SJSA1 (cell line): ENCODE measurements around the gene PCBP4. TPM values are rescaled to one million over a fixed set of nuclear protein-coding genes. Genes with fewer than 3 reads are reported as not detected.

Experiments used
- DNase-seq, 2 experiments: peaks; one replicate each; pipeline ENCODE4 v3.0.0-alpha.2; 2015 to 2020; ENCODE audit warnings: low spot score in 2 of 2, low read depth in 1 of 2
- H3K27ac ChIP-seq: fragments of 250-450 bp; sonication (Bioruptor Pico); 2 replicates; pipeline ENCODE4 v1.5.1; 2020; ENCODE audit warnings: mild to moderate bottlenecking, moderate library complexity
- H3K27me3 ChIP-seq: fragments of 250-450 bp; sonication (Bioruptor Pico); replicated peaks from 2 replicates; pipeline ENCODE4 v1.5.1; 2020; ENCODE audit warnings: mild to moderate bottlenecking, moderate library complexity
- H3K36me3 ChIP-seq: fragments of 250-450 bp; sonication (Bioruptor Pico); 2 replicates; pipeline ENCODE4 v1.5.1; 2020; ENCODE audit warnings: mild to moderate bottlenecking
- H3K4me1 ChIP-seq: fragments of 250-450 bp; sonication (Bioruptor Pico); replicated peaks from 2 replicates; pipeline ENCODE4 v1.6.1; 2021; ENCODE audit warnings: mild to moderate bottlenecking
- H3K4me3 ChIP-seq: fragments of 250-450 bp; sonication (Bioruptor Pico); 2 replicates; pipeline ENCODE4 v1.5.1; 2020; ENCODE audit warnings: mild to moderate bottlenecking
- H3K9me3 ChIP-seq: fragments of 250-450 bp; sonication (Bioruptor Pico); replicated peaks from 2 replicates; pipeline ENCODE4 v1.5.1; 2020; ENCODE audit warnings: mild to moderate bottlenecking
- total RNA-seq: library from RNA; depleted of rRNA; stranded (reverse); fragments of >200 nt; shearing (Covaris generic); gene quantifications from 2 replicates; pipeline ENCODE4 v1.2.3, GENCODE V29; 2014

Gene PCBP4
- total RNA-seq, 1 experiment from 2014 or later, result 138 TPM

- Histone ChIP-seq H3K27me3 (no peaks in the 10 kb centered on the region), H3K27ac (no peak overlapping the region), H3K4me3 (no peak overlapping the region), H3K4me1 (peaks cover 9% of the 10 kb centered on the region), H3K9me3 (no peaks in the 10 kb centered on the region), H3K36me3 (no peaks in the 10 kb centered on the region)
- no peak for DNase-seq
Measured at GRCh38 chr3:51949121-51949520, 18.1 kb downstream of the PCBP4 start.

DNA sequence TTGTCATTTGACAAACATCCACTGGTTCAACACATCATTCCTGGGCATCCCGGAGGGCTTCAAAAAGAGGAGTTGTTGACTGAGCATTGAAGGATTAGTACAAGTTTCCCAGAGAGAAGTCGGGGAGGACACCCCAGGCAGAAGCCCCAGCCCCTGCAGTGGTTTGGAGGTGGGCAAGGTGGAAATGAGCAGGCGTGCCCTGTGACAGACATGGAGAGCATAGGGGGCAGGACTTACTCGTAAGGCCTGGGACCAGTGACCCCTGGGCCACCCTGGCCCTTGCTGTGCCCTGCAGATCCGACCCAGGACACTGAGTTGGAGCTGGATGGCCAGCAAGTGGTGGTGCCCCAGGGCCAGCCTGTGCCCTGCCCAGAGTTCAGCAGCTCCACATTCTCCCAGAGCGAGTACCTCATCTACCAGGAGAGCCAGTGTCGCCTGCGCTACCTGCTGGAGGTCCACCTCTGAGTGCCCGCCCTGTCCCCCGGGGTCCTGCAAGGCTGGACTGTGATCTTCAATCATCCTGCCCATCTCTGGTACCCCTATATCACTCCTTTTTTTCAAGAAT, 19.2 kb downstream of the PCBP4 start:
- Histone ChIP-seq H3K27me3 (no peaks in the 10 kb centered on the region), H3K27ac (no peak overlapping the region), H3K4me3 (no peak overlapping the region), H3K4me1 (peaks cover 5% of the 10 kb centered on the region), H3K36me3 (no peaks in the 10 kb centered on the region), H3K9me3 (no peaks in the 10 kb centered on the region)
- no peak for DNase-seq

- no peaks in the 10 kb centered on the region for H3K27me3 ChIP-seq
- no peak overlapping the region for H3K27ac ChIP-seq
- DNase-seq, result no peak
- peaks cover 12% of the 10 kb centered on the region for H3K4me1 ChIP-seq
- H3K9me3 ChIP-seq, result no peaks in the 10 kb centered on the region
- H3K36me3 ChIP-seq, result no peaks in the 10 kb centered on the region
- H3K4me3 ChIP-seq, result no peak overlapping the region
Measured at GRCh38 chr3:51947215-51947900, 19.9 kb downstream of the PCBP4 start.

GRCh38 chr3:51946796-51947195, 20.5 kb downstream of the PCBP4 start:
- Histone ChIP-seq H3K4me3 (no peak overlapping the region), H3K4me1 (peaks cover 15% of the 10 kb centered on the region), H3K27ac (no peak overlapping the region), H3K36me3 (no peaks in the 10 kb centered on the region), H3K9me3 (no peaks in the 10 kb centered on the region), H3K27me3 (no peaks in the 10 kb centered on the region)
- DNase-seq, result no peak

- Histone ChIP-seq H3K27ac (no peak overlapping the region), H3K4me1 (peaks cover 15% of the 10 kb centered on the region), H3K36me3 (no peaks in the 10 kb centered on the region), H3K9me3 (no peaks in the 10 kb centered on the region), H3K4me3 (no peak overlapping the region), H3K27me3 (no peaks in the 10 kb centered on the region)
- DNase-seq, result no peak
Measured at GRCh38 chr3:51945926-51946705, 21.1 kb downstream of the PCBP4 start.

DNA sequence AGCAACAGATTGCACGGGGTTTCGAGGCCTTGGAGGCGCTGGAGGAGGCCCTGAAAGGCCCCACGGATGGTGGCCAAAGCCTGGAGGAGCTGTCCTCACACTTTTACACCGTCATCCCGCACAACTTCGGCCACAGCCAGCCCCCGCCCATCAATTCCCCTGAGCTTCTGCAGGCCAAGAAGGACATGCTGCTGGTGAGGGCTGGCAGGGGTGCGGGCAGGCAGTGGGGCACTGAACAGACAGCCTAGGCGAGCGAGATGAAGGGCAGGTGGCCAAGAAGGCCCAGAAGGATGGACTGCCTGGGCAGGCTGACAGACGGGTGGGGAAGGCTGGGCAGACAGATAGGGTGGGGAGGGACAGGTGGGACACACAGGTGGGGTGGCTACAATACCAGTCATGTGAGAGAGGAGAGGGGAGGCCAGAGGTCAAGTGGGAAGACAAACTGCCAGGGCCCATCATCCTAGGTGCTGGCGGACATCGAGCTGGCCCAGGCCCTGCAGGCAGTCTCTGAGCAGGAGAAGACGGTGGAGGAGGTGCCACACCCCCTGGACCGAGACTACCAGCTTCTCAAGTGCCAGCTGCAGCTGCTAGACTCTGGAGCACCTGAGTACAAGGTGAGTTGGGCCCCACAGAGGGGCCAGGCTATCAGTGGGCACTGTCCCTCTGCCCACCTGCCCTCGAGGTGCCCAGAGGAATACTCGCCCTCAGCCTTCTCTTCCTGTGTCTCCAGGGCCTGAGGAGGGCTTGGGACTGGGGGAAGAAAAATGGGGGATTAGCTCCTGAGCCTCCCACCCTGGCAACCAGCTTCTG, 22.0 kb downstream of the PCBP4 start:
- H3K9me3 ChIP-seq, result no peaks in the 10 kb centered on the region
- H3K36me3 ChIP-seq, result no peaks in the 10 kb centered on the region
- no peak overlapping the region for H3K4me3 ChIP-seq
- no peak for DNase-seq
- no peaks in the 10 kb centered on the region for H3K27me3 ChIP-seq
- peaks cover 21% of the 10 kb centered on the region for H3K4me1 ChIP-seq
- H3K27ac ChIP-seq, result no peak overlapping the region

- H3K36me3 ChIP-seq, result no peaks in the 10 kb centered on the region
- H3K4me3 ChIP-seq, result no peak overlapping the region
- no peaks in the 10 kb centered on the region for H3K27me3 ChIP-seq
- H3K9me3 ChIP-seq, result no peaks in the 10 kb centered on the region
- no peak overlapping the region for H3K27ac ChIP-seq
- no peak for DNase-seq
- H3K4me1 ChIP-seq, result peaks cover 21% of the 10 kb centered on the region
Measured at GRCh38 chr3:51944451-51945021, 22.7 kb downstream of the PCBP4 start.

DNA sequence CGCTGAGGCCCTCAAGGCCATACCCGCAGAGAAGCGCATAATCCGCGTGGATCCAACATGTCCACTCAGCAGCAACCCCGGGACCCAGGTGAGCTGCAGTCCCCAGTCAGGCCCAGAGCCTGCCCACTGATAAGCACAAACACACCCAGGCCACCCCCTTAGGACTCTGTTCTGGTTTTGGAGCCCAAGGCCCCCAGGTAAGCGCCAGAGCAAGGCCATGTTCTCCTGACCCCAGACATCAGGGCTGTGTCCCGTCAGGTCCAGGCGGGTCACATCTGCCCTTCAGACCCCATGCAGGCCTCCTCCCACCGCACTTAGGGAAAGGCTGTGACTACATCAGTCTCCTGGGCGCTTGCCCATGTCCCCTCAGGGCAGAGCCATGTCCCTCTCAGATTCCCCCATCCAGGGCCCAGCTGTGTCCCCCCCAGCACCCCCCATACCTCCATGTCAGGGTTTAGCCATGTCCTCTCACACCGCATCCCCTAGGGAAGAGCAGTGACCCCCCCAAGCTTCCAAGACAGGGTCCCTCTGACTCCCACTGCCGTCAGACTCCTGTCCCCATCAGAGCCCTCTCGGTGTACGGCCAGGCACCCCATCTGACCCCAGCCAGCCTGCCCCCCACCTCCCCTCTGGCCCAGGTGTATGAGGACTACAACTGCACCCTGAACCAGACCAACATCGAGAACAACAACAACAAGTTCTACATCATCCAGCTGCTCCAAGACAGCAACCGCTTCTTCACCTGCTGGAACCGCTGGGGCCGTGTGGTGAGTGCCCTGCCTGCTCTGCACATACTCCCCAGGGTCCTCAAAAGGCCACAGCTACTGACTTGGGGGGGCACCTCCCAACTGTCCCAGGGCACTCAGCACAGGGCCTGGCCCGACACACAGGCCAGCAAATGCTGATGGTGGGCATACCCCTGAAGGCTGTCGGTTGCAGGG, 23.5 kb downstream of the PCBP4 start:
- Histone ChIP-seq H3K36me3 (peaks cover 6% of the 10 kb centered on the region; the same call in 1 of the 2 replicates), H3K27ac (peak overlapping the region; percentile 87), H3K4me3 (no peak overlapping the region), H3K27me3 (no peaks in the 10 kb centered on the region), H3K4me1 (peaks cover 21% of the 10 kb centered on the region), H3K9me3 (no peaks in the 10 kb centered on the region)
- DNase-seq, result peak in 1 of 2 experiments; percentile 37

- Histone ChIP-seq H3K27ac (peak overlapping the region; percentile 87), H3K36me3 (peaks cover 9% of the 10 kb centered on the region), H3K4me1 (peaks cover 21% of the 10 kb centered on the region), H3K9me3 (no peaks in the 10 kb centered on the region), H3K27me3 (no peaks in the 10 kb centered on the region), H3K4me3 (peak overlapping the region; percentile 58)
- DNase-seq, result peak; percentile 74 to 79
Measured at GRCh38 chr3:51942603-51943450, 24.4 kb downstream of the PCBP4 start.

GRCh38 chr3:51941798-51942602, 25.3 kb downstream of the PCBP4 start, which contains the start of the genes PARP3 and RRP9:
Gene PARP3 (plus strand): TSS chr3:51942363. CDS start chr3:51943356, 993 bp downstream.
Gene RRP9 (minus strand): TSS chr3:51941904. CDS start chr3:51941867, 37 bp downstream.
- peaks cover 21% of the 10 kb centered on the region for H3K4me1 ChIP-seq
- peak; percentile 98 to 99 for DNase-seq
- no peaks in the 10 kb centered on the region for H3K9me3 ChIP-seq
- no peaks in the 10 kb centered on the region for H3K27me3 ChIP-seq
- H3K36me3 ChIP-seq, result peaks cover 16% of the 10 kb centered on the region
- H3K4me3 ChIP-seq, result peak within 1 kb of the TSS; percentile 58
- H3K27ac ChIP-seq, result peak within 1 kb of the TSS; percentile 87

DNA sequence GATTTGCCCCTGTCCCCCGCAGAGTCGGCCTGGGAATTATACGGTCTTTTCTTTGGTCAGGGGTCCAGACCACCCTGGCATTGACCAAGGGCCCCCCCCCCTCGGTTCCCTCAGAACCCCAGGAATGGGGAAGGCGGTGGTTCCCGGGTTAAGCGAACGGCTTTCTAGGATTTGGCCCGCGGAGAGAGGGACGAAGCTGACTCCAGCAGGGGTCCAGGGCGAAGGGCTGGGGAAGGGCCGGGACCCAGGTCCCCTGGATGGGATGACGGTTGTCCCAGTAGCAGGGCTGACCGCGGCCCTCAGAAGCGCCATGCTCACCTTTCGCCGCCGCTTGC, 25.8 kb downstream of the PCBP4 start:
- Histone ChIP-seq H3K4me1 (peaks cover 21% of the 10 kb centered on the region), H3K9me3 (no peaks in the 10 kb centered on the region), H3K36me3 (peaks cover 22% of the 10 kb centered on the region), H3K27ac (no peak overlapping the region), H3K4me3 (peak overlapping the region; percentile 58), H3K27me3 (no peaks in the 10 kb centered on the region)
- no peak for DNase-seq
